HS-27A (cell line): ENCODE data around the gene GLI3.

Source experiments
- DNase-seq: peaks from one replicate; pipeline ENCODE4 v3.0.0-alpha.2; 2012; ENCODE audit warnings: low read depth, missing footprints

Gene GLI3

DNA sequence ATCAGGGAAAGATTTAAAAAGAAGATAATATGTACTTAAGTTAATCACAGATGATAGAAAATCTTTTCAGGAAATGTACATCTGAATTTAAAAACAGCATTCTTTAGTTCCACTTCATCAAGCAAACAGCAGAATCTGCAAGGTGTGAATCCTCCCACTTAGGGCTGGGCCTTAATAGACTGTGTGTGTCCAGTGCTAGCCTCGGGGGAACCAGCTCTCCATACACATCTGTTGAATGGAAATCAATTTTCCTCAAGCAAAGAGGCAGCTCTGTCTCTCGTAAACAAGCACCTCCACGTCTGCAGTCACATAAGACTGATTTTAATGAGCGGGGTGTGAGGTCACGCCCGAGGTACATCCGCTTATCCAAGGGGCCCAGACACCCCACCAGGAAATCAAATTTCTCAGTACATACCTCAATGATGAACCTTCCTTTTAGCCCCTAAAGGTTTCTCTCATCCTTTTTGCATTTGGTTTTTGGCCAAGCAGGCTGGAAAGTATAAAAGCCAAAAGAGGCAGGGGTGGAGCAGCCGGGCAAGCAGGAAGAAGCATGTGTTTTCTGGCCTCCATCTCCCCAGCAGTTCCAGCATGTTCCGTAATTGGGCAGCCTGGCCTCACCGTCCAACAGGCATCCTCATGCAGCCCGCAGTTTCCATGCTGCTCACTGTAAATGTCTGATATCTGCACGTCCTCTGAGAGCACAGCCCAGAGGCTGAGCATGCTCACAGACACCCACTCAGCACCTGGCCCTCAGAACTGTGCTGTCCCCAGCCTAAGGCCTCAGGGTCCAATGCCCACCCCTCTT lies 131.3 kb downstream of the GLI3 start:
- DNase-seq = no peak

DNA sequence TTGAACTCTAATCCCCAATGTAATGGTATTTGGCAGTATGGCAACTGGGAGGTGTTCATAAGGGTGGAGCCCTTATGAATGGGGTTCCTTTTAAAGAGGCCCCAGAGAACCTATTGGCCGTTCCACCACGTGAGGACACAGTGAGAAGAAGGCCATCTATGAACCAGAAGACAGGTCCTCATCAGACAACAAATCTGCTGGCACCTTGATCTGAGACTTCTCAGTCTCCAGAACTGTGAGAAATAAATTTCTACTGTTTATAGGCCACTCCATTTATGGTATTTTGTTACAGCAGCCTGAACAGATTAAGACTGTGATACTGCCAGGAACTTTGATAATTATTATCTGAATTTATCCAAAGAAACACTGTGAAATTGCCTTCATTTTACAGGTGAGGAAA lies 132.3 kb downstream of the GLI3 start:
- DNase-seq = no peak

DNA sequence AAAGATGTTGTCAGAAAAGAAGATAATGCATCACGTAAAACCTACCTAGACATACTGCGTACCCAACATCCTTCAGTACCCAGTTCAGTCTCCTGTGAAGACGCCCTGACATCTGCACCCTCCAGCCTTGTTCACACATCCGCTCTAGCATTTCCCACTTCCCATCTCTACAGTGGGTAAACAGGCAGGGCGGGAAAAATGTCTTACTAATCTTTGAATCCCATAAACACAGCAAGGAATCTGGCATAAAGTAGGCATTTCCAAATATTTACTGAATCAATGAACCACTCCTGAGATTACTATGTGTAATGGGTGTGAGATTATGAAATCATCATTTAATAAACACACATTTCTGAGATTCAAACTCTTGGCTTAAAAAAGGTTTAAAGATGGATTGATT lies 132.8 kb downstream of the GLI3 start:
- DNase-seq = no peak

DNA sequence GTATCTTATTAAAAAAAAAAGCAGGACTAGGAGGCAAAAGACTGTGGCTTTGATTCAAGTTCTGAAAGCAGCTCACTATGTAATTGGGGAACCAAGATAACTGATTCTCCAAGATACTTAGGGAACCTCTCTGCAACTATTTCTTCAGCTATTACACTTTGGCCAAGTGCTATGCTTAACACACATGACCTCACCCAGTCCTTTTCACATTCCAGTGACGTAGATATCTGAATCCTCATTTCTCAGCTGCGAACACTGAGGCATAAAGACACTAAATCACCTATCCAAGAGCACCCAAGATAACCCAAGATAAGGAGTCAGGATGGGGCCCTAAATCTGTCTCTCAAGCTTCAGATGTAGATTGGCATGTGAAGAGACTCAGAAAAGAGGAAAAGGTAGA lies 133.6 kb downstream of the GLI3 start:
- DNase-seq = no peak

DNA sequence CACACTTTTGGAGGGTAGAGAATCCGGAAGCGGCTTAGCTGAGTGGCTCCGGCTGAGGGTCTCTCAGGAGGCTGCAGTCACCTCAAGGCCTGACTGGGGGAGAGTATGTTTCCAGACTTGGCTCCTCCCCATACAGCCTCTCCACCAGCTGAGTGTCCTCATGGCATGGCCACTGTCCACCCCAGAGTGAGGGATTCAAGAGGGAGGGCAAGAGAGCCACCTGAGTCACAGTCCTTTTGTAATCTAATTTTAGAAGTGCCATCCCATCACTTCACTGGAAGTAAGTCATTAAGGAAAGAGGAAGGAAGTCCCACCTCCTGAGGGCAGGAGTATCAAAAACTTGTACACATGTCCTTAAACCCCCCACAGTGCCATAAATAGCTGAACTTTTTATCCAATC lies 134.0 kb downstream of the GLI3 start:
- no peak for DNase-seq

DNA sequence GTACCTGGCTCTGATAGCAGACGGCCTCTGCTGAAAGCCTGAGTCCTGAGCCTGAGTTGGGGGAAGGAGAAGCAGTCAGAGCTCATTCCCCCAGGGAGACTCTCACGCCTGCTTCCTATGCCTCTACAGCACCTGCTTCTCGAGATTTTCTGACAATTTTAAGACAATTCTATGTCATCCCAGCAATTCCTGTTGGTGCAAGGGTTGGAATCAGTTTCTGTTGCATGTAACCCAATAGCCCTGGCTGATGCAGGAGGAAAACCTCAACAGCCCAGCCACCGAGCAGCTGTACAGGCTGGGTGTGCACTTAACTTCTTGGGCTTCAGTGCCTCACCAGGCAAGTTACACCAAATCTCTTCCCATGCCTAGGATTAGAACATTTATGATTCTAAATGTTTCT lies 134.7 kb downstream of the GLI3 start:
- no peak for DNase-seq

DNA sequence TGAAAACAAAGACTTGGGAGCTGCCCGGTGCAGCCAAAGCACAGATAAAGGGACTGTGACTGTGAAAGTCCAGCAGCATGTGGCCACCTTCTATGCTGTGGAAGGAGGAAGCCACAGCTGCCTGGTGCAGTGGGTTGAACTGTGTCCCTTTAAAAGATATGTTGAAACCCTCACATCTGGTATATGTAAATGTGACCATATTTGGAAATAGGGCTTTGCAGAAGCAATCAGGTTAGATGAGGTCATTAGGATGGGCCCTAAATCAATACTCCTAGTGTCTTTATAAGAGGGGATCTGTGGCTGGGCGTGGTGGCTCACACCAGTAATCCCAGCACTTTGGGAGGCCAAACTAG lies 136.9 kb downstream of the GLI3 start:
- no peak for DNase-seq

DNA sequence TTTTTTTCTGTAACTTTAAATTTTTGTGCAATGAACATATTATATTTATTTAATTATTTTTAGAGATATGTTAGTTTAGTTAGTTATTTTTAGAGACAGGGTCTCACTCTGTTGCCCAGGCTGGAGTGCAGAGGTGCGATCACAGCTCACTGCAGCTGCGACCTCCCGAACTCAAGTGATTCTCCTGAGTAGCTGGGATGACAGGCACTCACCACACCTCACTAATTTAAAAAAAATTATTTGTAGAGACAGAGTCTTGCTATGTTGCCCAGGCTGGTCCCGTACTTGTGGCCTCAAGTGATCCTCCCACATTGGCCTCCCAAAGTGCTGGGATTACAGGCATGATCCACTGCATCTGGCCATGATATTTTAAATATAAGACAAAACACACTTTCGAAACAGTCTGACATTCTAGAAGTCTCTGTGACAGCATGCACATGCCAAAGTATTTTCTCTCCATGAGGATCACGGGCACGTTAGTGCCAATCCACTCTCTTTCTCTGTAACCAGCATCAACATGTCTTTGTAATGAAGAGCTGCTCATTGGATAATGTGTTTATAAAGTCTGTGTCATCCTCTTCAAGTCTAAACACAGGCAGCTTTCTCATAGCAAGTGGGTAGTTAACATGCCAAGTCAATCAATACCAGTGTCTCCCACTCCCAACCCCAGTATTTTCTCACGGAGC lies 137.4 kb downstream of the GLI3 start:
- no peak for DNase-seq

DNA sequence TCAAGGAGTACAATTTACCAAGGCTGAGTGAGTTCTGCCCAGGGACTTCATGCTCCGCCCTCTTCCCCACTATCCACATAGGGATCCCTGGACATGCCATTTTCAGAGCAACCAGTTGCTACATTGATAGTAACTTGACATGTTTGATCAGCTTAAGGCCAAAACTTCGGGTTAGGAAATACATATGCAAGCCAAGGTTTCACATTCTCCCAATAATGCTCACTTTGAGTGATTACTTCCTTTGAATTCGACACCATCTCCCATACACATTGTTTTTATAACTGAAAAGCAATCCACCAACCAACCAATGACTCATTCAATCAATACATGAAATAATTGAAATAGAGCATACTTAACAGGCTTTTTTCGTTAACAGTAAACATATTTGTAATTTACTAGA lies 137.9 kb downstream of the GLI3 start:
- DNase-seq = no peak

DNA sequence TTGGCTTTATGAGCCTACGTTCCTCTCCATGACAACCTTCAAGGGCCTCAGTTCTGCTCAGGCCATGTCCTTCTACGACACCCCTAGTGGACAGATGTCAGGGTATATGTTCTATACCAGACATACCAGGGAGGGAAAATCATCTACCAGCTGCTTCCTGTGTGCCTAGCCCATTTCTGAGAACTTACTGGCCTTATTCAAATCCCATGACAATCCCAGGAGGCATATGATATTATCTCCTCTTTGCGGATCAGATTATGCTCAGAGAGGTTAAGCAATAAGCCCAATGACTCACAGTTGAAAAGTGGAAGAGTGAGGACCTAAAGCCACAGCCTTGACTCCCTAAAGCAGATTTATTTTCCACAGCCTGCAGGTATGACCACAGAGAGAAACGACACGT lies 139.3 kb downstream of the GLI3 start:
- DNase-seq = no peak

DNA sequence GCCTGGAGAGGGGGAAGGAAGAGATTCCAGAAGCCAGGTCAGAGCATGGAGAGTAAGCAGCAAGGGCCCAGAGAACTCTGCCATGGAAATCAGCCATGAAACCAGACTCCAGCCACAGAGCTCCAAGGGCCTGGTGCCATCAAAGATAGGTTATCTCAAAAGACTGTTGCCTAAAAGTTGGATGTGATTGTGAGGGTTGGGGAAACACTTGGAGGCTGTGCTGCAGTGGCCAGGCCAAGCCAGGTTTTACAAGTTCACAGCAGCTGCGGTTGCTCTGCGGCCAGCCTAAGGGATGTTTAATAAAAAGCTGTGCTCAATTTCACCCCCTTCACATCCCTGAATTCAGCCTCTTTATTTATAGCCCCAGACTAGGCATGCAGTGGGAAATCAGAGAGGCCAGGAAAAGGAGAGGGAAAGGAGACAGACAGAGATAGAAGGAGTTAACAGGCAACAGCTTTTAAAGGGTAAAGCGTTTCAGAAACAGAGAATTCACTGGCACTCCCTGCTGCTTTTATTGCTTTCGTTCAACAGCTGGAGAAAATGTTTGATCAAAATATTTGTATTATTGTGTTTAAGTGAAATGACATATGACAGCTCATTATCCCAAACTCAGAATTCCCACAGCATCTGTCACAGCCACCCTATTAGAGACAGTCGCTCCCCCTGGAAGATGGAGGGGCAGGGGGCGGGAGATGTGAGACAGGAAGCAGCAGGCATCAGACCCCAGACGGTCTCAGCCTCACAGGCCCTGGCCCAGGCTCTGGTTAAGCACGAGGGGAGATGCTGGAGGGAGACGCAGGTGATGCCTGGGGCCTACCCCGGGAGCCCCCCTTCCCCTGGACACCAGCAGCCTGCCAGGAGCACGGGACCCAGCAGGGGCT lies 140.1 kb downstream of the GLI3 start:
- no peak for DNase-seq

DNA sequence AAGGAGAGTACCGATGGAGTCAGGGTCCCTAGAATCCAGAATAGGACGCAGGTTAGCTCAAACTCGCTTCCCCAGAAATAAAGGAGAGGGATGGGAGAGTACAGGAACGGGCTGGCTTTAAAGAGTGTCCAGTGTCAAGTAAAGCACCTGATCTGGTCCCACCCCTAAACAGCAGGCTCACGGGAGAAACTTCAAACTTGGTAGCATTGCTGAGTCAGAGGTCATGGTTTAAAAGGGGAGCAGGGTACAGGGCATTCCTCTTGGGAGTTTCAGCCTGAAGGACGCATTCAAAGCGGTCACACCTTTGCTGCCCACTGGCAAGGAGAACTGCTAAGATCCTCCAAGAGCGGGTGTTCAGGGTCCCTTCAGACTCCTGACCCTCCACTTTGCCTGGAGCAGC lies 140.7 kb downstream of the GLI3 start:
- DNase-seq = no peak

DNA sequence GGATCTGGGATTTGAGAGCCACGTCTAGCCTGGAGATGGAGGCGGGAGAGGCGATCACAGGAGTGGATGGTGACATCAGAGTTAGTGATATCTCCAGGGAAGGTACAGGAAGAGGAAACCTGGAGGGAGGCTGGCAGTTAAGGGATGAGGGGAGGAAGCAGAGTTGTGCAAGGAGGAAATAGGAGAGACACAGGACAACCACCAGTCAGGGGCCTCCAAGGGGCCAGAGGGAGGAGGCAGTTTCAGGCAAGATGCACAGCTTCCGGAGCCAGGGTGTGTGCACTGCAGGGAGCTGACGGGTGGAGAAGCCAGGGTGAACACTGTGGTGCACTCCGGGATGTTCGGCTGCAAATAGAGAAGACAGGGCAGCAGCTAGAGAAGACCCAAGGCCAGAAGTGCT lies 141.2 kb downstream of the GLI3 start:
- no peak for DNase-seq

DNA sequence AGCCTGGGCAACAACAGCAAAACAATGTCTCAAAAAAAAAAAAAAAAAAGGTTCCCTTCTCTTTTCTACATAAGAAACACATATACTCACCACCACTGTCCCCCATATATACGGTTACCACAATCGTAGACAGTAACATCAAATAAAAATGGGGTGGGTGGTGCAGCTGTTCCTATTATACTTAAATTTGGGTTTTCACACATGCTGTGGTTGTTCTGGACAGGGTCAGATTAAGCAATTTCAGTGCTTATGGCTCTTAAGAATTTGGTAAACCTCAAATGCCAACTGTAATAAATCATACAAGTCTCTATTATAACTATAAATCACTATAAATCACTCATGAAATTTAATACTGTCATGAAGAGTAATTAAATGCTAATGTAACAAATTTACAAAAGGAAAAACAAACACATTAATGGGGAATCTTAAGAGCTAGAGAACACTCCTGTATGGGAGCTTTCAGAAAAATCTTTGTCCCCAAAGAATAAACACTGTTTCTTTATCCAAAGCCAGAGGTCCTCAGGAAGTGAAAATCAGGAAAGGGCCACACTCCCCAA lies 143.6 kb downstream of the GLI3 start:
- no peak for DNase-seq

DNA sequence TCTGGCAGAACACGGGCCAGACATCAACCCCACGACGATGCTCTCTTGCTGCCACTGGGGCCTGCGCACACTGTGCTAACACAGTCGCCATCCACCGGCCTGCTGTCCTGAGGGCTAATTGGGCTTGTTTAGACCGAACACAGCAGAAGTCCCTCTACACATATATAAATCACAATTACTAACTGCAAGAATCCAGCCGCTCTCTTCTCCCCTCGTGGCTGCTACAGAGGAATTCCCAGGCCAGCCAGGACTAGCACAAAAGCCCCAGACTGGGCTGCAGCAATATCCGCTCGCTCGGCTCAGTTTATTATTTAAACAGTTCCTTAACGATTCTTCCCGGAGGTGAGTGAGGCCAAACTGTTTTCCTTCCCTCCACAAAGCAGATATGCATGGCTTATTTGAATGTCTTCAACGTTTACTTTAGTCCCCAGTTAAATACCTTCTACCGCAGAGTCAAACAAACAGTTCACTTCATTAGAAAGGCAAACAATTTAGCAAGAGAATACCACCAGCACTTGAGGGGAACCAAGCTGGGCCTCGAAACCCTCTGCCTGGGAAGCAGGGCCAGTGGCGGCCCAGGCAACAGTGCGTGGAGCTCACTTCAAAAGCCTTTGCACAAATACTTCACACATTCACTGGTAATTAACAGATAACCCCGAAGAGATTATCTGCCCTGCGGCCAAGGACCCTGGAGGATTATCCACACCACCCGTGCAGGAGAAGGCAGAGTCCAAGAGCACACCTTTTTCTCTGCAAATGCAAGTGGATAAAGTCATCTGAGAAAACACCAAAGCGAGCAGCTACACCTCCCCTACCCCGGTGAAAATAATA lies 145.3 kb downstream of the GLI3 start:
- no peak for DNase-seq

DNA sequence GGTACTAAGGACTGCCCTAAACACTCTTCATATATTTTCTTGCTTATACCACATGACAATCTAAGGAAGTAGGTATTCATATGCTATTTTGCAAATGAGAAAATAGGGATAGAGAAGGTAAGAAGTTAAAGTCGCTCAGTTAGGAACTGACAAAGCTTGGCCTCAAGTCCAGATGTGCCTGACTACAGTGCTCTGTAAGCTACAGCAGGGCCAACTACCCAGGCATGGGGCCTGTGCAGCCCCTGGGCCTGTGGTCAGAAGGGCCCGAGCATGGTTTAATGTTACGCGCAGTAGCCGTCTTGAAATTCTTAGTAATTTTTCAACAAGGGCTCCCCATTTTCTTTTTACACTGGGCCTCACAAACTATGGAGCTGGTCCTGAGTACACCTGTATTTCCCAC lies 146.2 kb downstream of the GLI3 start:
- DNase-seq = no peak

DNA sequence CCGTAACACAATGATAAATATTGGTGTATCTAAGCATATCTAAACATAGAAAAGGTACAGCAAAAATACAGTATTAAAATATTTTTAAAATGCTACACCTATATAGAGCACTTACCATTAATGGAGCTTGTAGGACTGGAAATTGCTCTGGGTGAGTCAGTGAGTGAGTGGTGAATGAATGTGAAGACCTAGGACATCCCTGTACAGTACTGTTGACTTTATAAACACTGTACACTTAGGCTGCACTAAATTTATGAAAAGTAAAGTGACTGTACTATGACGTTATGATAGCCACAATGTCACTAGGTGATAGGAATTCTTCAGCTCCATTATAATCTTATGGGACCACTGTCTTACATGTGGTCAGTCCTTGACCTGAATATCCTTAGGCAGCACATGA lies 147.0 kb downstream of the GLI3 start:
- no peak for DNase-seq

DNA sequence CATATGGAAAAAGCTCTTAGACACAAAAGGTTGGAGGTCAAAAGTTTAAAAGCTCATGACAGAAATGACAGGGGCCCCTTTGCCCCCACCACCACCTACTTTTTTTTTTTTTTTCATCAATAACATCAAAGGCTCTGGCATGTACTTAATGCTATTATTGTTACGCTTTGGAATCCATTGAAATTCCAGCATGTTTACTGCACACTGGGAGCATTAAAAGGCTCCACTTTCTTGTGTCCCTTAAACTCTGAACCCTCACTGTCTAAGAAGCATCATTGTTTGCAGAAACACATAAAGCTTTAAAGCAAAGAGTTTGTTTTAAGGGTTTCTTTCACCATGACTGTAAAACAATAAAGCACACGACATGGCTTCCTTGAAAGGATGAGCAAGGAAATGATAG lies 149.4 kb downstream of the GLI3 start:
- DNase-seq = no peak

DNA sequence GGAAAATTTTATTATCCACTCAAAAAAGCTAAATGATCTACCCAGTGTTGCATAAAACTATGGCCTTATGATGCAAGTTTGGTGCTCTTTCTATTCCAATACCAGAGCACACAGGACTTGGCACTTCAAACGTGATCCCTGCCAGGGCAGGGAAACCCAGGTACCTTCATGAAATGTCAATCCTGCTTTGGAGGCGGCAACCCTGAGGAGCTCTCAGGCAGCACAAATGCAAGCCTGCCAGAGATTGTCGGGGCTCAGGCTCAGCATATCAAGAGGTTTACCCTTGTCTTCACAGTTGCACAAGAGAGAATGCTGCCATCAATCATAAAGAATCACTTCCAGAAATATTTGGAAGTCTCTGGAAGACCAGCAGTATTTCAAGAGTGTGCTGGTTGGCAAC lies 151.5 kb downstream of the GLI3 start:
- DNase-seq = no peak

DNA sequence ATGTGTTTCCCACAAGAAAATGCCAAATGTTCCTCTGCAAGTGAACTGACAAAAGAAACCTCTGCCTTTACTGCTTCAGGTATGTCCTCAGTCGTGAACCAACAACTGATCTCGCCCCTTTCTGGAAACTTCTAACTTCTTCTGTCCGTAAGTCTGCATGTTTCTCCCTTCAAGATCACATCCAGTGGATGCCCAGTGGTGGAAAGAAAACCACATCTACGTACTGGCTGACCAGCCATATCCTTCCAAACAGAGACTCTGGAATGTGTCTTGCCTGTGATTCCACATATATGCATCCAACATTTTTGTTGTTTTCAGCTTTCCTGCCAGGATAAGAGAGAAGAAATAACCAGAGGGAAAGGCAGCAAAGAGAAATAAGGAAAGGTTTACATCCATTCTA lies 152.7 kb downstream of the GLI3 start:
- no peak for DNase-seq

DNA sequence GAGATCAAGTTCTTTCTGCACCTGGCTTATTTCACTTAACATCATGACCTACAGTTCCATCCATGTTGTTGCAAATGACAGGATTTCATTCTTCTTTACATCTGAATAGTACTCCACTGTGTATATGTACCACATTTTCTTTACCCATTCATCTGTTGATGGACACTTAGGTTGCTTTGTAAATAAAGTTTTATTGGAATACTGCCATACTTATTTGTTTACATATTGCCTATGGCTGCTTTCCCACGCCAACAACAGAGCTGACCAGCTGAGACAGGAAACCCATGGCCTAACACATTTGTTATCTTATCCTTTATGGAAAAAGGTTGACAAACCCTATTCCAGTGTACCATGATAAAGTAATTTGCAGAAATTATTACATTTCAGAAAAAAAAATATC lies 153.7 kb downstream of the GLI3 start:
- DNase-seq = no peak

DNA sequence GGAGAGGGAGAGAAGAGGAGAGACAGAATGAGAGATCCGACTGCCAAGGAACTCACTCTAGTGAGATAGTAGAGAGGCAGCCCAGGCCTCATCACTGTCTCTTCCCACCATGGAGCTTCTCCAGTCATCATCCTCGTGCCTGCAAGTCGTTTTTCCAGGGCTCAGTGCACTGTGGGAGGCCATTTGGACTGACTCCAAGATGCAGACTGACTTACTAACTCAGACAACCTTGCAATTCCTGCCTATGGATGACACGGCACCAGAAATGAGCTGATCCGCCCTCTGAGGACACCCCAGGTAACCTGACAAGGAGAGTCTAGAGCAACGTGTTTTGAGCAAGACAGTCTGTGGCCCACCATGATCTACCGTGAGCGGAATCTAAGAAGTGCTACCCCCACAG lies 154.9 kb downstream of the GLI3 start:
- DNase-seq = no peak
